ENCODE data around the gene UBE2J2.

DNA sequence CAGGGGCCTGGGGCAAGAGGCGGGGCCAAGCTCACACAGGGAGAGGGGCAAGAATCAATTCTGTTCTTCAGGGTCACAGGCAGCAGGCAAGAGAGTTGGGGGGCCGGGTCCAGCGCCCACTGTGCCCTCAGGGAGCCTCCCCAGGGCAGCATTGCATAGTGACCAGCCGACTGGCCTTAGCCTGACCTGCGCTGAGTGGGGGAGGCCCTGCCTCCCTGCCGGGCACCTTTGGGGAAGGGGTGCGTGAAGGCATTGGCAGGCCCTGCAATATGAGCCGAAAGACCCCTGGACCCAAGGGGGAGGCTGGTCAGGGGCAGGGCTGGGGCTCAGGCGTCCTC, 18.8 kb upstream of the UBE2J2 start:
- TF ChIP-seq, protein P1, sequence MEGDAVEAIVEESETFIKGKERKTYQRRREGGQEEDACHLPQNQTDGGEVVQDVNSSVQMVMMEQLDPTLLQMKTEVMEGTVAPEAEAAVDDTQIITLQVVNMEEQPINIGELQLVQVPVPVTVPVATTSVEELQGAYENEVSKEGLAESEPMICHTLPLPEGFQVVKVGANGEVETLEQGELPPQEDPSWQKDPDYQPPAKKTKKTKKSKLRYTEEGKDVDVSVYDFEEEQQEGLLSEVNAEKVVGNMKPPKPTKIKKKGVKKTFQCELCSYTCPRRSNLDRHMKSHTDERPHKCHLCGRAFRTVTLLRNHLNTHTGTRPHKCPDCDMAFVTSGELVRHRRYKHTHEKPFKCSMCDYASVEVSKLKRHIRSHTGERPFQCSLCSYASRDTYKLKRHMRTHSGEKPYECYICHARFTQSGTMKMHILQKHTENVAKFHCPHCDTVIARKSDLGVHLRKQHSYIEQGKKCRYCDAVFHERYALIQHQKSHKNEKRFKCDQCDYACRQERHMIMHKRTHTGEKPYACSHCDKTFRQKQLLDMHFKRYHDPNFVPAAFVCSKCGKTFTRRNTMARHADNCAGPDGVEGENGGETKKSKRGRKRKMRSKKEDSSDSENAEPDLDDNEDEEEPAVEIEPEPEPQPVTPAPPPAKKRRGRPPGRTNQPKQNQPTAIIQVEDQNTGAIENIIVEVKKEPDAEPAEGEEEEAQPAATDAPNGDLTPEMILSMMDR (IDR thresholded peaks at IDR 0.05), result no peak
- TF ChIP-seq EZH2 (IDR thresholded peaks at IDR 0.05), result no peak
